ENCODE data around the gene EFNB2.

Gene EFNB2

GRCh38 chr13:106445996-106446395 lies 89.5 kb downstream of the EFNB2 start:
- H3K4me3 ChIP-seq (ENCODE audit: low read depth, low read length) = no peak overlapping the region

GRCh38 chr13:106443607-106444322 lies 91.7 kb downstream of the EFNB2 start:
- H3K4me3 ChIP-seq (ENCODE audit: low read depth, low read length) = no peak overlapping the region
- no peak for TF ChIP-seq CTCF (IDR thresholded peaks at IDR 0.05; ENCODE audit: low read depth, low read length)

More at GRCh38 chr13:106445996-106446395, 89.5 kb downstream of the EFNB2 start:
- TF ChIP-seq CTCF (IDR thresholded peaks at IDR 0.05; ENCODE audit: low read depth, low read length) = no peak

DNA sequence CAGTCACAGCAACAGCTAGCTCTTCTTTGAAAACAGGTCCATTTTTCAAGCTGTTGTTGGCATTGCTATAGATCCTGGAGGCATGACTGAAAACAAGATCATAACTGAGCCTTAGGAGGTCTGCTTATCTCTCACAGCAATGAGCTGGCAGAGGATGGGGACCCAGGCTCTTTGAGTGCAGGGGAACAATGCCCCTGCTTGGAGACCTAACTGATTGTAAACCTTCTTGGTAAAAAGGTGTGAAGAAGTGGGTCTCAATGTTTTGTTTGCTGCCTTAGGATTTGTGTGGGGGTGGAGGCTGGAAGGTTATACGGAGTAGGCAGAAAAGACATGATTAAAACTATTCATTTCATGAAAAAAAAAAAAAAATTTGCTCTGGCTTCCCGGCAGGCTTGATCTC lies 94.6 kb downstream of the EFNB2 start:
- no peak overlapping the region for H3K4me3 ChIP-seq (ENCODE audit: low read depth, low read length)
- no peak for TF ChIP-seq CTCF (IDR thresholded peaks at IDR 0.05; ENCODE audit: low read depth, low read length)
